GM21619 (cell line): ENCODE measurements around the gene CRMP1.

Source experiments
- ATAC-seq: cut with Tn5 transposase; IDR thresholded peaks from one replicate; pipeline ENCODE4 v1.9.1; 2021; ENCODE audit not compliant: unreplicated experiment

CRMP1 gene

GRCh38 chr4:5890063-5890727 lies 2.7 kb downstream of the CRMP1 start:
- ATAC-seq = no peak

DNA sequence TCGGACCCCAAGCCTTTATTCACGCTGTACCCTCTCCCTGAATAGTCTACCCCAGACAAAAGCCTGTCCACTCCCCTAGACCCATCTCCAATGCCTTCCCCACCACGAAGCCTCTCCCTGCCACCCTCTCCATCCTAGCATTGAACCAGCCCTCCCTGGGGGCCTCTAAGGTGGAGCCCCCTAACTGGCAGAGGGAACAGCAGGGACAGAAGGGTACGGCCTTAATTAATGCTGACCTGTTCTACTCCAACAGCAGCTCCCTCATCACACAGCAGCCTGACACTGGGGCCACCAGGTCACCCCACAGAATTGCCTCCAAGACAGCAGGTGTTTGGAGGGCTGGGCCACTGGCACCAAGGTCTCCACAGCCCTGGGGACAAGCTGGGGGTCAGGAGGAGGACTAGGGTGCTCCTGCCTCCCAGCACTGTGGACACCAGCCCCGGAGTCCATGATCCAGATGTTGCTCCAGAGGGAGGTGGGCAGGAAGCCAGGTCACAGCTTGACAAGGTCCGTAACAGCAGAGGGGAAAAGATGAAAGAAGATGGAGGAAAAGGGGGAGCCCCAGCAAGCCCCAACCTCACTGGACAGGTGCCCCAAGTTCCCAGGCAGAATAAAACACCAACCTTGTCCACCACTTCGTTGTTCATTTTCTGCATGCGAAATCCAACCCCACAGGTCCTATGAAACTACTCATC lies 3.7 kb downstream of the CRMP1 start:
- no peak for ATAC-seq

- ATAC-seq = no peak
Observed at GRCh38 chr4:5888222-5889001, 4.5 kb downstream of the CRMP1 start.

GRCh38 chr4:5887361-5888221 lies 5.3 kb downstream of the CRMP1 start:
- ATAC-seq = no peak

DNA sequence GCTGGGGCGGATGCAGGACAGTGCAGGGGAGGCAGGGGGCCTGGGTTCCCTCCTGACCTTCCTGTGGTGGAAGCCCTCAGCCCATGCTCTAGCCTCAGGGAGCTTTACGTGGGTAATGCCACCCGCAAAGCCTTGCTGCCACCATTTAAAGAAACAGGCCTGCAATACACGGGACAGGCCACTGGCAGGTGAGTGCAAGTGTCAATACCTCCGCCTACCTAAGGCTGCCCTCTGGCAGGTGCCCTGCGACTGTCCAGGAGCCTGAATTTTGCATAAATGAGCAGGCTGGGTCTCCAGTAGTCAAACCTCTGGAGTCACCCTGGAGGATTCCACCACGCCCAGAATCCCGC lies 5.9 kb downstream of the CRMP1 start:
- no peak for ATAC-seq

GRCh38 chr4:5885733-5886132 lies 7.2 kb downstream of the CRMP1 start:
- no peak for ATAC-seq

DNA sequence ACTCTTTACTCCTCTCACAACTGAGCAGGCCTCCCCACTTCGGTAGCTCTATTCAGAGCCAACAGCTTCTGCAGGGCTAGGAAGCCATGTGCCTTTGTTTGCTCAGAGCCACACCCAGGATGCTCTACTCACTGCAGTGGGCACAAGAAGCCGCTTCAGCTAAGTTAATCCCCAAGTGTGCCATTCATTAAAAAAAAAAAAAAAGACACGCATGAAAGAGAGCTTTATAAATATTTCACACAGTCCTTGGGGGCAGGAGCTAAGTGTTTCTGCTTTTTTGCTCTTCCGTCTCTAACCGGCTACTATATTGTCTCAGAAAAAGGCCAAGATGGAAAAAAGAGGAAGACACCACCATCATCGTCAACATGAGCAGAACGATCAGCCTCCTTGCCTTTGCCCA lies 8.1 kb downstream of the CRMP1 start:
- no peak for ATAC-seq

GRCh38 chr4:5883916-5884315 lies 9.0 kb downstream of the CRMP1 start:
- ATAC-seq = no peak

GRCh38 chr4:5882947-5883346 lies 9.9 kb downstream of the CRMP1 start:
- ATAC-seq = no peak

DNA sequence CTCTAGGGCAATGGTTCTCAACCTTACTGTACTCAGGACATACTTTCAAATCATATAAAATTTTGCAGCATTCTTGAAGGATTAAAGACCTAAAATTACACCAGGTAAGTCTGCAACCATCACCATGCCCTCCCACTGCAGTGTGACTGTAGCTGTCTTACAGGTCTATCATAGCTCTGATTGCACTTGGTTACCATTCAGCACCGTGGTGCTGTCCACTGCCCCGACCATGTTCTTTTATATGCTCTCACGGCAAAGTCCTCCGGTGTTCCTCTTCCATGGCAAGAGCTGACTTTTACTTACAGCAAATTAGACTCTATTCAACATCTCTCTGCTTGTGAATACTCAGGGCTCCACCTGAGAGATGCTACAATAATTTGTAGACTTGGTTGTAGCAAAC lies 11.5 kb downstream of the CRMP1 start:
- no peak for ATAC-seq

- ATAC-seq = no peak
Observed at GRCh38 chr4:5878359-5878758, 14.5 kb downstream of the CRMP1 start.

GRCh38 chr4:5877392-5877791 lies 15.5 kb downstream of the CRMP1 start:
- no peak for ATAC-seq

- no peak for ATAC-seq
Observed at GRCh38 chr4:5874811-5875449, 18.0 kb downstream of the CRMP1 start.

DNA sequence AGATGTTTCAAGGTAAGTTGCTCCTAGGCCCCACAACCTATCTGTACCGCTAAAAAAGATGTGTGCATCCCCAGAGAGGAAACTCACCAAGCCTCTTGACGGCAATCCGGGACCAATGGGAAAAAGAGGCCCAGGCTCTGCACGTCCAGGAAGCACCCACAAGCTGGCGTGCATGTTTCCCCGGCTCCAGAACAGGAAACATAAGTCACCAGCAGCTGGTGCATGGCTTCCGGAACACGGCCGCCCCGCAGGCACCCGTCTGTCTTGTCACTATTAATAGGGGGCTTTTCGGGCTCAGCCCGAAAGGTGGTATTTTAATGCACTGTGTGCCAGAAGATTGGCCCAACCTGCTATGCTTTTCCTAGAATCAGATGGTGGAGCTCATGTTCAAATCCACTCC lies 22.2 kb downstream of the CRMP1 start:
- ATAC-seq = no peak

GRCh38 chr4:5869966-5870619 lies 22.8 kb downstream of the CRMP1 start:
- no peak for ATAC-seq

GRCh38 chr4:5867866-5868265 lies 25.0 kb downstream of the CRMP1 start:
- no peak for ATAC-seq

- ATAC-seq = no peak
Observed at GRCh38 chr4:5866841-5867813, 25.8 kb downstream of the CRMP1 start.

DNA sequence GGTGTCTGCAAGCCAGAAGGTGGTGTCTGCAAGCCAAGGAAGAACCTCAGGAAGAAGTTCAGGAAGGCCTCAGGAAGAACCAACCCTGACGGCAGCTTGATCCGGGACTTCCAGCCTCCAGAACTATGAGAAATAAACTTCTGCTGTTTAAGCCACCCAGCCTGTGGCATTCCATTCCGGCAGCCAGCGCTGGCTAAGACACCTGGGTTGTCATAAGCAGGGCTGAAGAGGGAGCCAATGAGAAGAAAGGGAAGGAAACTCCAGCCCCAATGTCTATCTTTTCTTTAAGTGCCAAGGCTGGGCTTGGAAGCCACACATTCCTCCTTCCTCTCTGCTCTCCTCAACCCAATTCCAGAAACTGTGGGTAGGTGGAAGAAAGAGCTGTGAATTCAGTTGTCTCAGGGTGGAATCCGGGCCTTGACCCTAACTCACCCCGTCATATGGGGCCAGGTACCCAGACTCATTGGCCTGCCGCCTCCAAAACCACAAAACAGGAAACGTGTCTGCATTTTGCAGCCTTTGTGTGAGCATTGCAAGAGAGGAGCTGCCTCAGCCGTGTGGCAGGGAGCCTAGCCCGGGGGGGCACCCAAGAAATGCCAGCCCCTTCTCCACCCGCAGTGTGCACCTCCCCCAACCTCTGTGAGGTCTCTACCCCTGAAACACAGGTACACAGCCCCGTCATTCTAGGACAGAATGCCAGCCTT lies 26.8 kb downstream of the CRMP1 start:
- no peak for ATAC-seq
